GM19455 (cell line): Measurements from ENCODE around the gene ZNF578.
"Not testable (repeated sequence)": the region's sequence is repeated elsewhere in the genome, so short reads cannot be mapped to it uniquely, and the experiment has no call there.

ENCODE experiments used
- ATAC-seq: cut with Tn5 transposase; IDR thresholded peaks from one replicate; pipeline ENCODE4 v1.9.1; 2021; ENCODE audit not compliant: unreplicated experiment

The ZNF578 gene

GRCh38 chr19:52453324-52454094, at the start of gene ZNF578:
ZNF578 (plus strand) TSS chr19:52453553; CDS start chr19:52501846, 48,293 bp downstream.
- ATAC-seq, result no peak

GRCh38 chr19:52410276-52410675, 43.1 kb upstream of the ZNF578 start:
- ATAC-seq, result no peak

GRCh38 chr19:52415711-52416110, 37.6 kb upstream of the ZNF578 start:
- no peak for ATAC-seq

GRCh38 chr19:52428937-52429336, 24.4 kb upstream of the ZNF578 start, which contains the start of gene ZNF534:
ZNF534 (plus strand) TSS chr19:52429148; CDS start chr19:52431475, 2,327 bp downstream.
- ATAC-seq, result no peak

GRCh38 chr19:52442179-52442578, 11.2 kb upstream of the ZNF578 start:
- no peak for ATAC-seq

- no peak for ATAC-seq
Measured at GRCh38 chr19:52444506-52444905, 8.8 kb upstream of the ZNF578 start.

GRCh38 chr19:52451241-52451640, 2.1 kb upstream of the ZNF578 start:
- ATAC-seq, result no peak

- no peak for ATAC-seq
Measured at GRCh38 chr19:52464798-52465470, 11.6 kb downstream of the ZNF578 start.

GRCh38 chr19:52473655-52474350, 20.4 kb downstream of the ZNF578 start:
- ATAC-seq, result no peak

GRCh38 chr19:52474351-52475127, 21.2 kb downstream of the ZNF578 start:
- ATAC-seq, result no peak

GRCh38 chr19:52484111-52484743, 30.9 kb downstream of the ZNF578 start:
- not testable (repeated sequence) for ATAC-seq

GRCh38 chr19:52485064-52485463, 31.7 kb downstream of the ZNF578 start:
- ATAC-seq, result not testable (repeated sequence)

GRCh38 chr19:52485561-52486240, 32.3 kb downstream of the ZNF578 start:
- not testable (repeated sequence) for ATAC-seq

- ATAC-seq, result no peak
Measured at GRCh38 chr19:52492201-52492993, 39.0 kb downstream of the ZNF578 start.

- ATAC-seq, result no peak
Measured at GRCh38 chr19:52492994-52493470, 39.7 kb downstream of the ZNF578 start.

- ATAC-seq, result no peak
Measured at GRCh38 chr19:52494518-52494917, 41.2 kb downstream of the ZNF578 start.

- ATAC-seq, result no peak
Measured at GRCh38 chr19:52498571-52498970, 45.2 kb downstream of the ZNF578 start.

- not testable (repeated sequence) for ATAC-seq
Measured at GRCh38 chr19:52500474-52500873, 47.1 kb downstream of the ZNF578 start.

- ATAC-seq, result not testable (repeated sequence)
Measured at GRCh38 chr19:52500991-52501390, 47.6 kb downstream of the ZNF578 start.
